ENCODE results near the gene ZNF512B.
"Not testable (repeated sequence)": the region's sequence is repeated elsewhere in the genome, so short reads cannot be mapped to it uniquely, and the experiment has no call there.

The ZNF512B gene

DNA sequence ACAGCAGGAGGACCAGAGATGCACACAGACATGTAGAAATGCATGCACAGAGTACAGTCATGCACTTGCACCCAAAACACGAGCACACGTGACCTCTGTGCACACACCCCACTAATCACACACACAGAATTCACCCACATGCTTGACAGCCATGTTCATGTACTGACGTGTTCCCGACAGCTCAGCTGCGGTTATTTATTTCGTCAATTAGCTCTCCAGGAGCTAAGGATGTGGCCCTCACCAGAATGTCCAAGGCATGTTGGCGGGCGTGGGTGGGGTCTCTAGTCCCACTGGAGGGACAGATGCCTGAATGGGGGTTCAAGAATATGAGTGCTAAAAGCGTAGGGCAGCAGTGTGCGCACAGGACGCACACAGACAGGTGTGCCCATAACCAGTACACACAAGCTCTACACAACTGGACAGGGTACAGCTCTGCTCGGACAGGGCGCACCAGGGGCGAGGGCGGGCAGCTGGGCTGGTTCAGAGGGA lies 10.6 kb upstream of the ZNF512B start:
- TF ChIP-seq ZFX (IDR thresholded peaks at IDR 0.05; ENCODE audit: borderline replicate concordance) = no peak
- TF ChIP-seq CTCF (IDR thresholded peaks at IDR 0.05) = no peak
- H3K27ac ChIP-seq = peak overlapping the region; percentile 96

DNA sequence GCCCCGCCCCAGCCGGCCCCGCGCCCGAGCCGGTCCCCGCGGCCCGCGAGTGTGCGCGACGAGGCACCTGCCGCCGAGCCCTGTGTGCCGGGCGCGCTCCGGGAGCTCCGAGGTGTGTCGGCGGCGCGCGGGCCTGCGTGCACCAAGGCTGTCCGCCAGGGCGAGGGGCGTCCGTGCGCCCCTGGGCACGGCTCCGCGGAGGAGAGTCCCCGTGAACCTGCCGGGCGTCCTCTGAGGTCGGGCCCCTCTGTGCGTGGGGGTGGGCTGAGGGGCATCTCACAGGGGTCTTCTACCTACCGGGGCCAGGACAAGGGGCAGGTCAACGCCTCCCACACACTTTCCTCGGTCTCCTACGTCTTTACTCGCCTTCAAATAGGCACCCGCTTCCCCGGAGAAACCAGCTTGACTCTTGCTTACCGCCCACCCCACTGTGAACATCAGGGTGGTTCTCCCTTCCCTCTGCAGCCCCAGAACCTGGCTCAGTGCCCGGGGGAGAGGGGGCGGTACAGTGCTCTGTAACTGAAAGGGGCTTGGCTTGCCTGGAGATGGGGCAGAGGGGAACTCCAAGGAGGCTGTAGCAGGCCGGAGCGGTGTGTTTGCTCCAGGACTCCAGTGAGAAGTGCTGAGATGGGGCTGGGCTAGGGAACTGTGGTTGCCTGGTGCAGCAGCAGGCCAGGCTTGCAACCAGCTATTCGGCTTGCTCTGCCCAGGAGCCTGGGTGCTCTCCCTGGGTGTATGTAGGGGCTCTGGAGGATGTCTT lies 10.0 kb upstream of the ZNF512B start, which contains the start of gene SAMD10:
Gene SAMD10 (minus strand): TSS at position 86 of the 760 bp plus-strand sequence. CDS start 175 bp downstream, outside the sequence.
- TF ChIP-seq ZFX (IDR thresholded peaks at IDR 0.05; ENCODE audit: borderline replicate concordance) (no peak), CTCF (IDR thresholded peaks at IDR 0.05) (no peak)
- peak within 1 kb of the TSS; percentile 96 for H3K27ac ChIP-seq

DNA sequence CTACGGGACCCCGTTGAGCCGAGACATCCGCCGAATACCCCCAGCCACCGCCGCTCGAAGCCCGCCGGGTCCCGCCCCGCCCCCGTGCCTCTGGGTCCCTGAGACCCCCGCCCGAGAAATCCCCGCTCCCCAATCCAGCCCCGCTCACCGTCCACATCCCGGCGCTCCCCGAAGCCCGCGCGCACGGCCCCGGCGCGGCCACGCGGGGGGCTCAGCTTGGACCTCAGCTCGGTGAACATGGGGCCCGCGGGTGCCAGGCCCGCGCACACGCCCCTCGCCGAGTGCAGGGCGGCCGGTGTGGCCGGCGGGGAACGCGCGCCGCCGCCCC lies 9.5 kb upstream of the ZNF512B start:
- no peak for TF ChIP-seq ZFX (IDR thresholded peaks at IDR 0.05; ENCODE audit: borderline replicate concordance)
- H3K27ac ChIP-seq = peak overlapping the region; percentile 96

DNA sequence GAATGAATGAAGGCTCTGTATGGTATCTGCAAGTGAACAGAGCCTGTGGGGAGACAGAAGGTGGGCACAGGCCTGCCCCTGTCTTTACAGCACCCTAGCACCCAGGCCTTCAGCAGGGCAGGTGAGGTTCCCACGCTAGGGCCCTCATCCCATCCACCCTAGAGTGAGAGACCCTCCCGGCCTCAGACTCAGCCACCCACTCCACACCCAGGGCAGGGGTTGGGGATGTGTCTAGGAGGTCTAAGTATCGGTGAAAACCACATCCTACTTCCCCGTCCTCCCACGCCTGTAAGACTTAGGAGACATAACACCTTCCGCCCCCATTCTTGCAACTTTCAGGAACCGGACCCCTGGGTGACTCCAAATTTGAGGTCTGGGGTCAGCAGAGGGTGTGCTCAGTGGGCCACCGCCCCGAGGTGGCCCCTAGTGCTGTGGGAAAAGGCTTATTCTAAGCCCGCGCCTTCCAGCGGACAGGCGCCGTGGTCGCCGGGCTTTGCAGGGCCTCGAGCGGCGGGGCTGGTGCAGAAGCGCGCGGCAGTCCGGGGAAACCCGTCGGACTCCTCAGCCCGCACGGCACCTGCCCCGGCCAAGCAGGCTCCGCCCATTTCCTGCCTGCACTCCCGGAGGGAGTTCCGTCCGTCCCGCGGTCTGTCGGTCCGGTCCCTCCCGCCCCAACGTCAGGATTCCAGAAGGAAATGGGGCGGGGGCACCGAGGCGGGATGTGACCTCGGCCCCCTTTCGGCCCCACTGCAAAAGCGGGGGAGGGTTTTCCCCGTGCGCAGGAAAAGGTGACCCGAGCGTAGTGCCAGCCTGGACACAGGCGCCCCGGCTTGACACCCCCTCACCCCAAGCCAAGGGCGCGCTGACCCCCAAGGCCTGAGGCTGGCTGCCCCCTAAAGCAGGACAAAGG lies 8.8 kb upstream of the ZNF512B start:
- peak overlapping the region; percentile 96 for H3K27ac ChIP-seq
- TF ChIP-seq CTCF (IDR thresholded peaks at IDR 0.05) (no peak), ZFX (IDR thresholded peaks at IDR 0.05; ENCODE audit: borderline replicate concordance) (no peak)

- H3K27ac ChIP-seq = peak overlapping the region; percentile 96
- TF ChIP-seq ZFX (IDR thresholded peaks at IDR 0.05; ENCODE audit: borderline replicate concordance) (no peak), CTCF (IDR thresholded peaks at IDR 0.05) (no peak)
Observed at GRCh38 chr20:63977739-63978276, 8.1 kb upstream of the ZNF512B start.

GRCh38 chr20:63976980-63977738 lies 7.4 kb upstream of the ZNF512B start:
- peak overlapping the region; percentile 96 for H3K27ac ChIP-seq
- TF ChIP-seq CTCF (IDR thresholded peaks at IDR 0.05) (no peak), ZFX (IDR thresholded peaks at IDR 0.05; ENCODE audit: borderline replicate concordance) (no peak)

- H3K27ac ChIP-seq = not testable (repeated sequence)
Observed at GRCh38 chr20:63976511-63976910, 6.8 kb upstream of the ZNF512B start.
